HL-60 (cell line): ENCODE data around the gene MSI1.

Experiments used
- DNase-seq, 2 experiments: peaks; one replicate each; pipeline ENCODE4 v3.0.0-alpha.2; 2010 to 2020; ENCODE audit warnings: low read depth in 1 of 2, low spot score in 1 of 2
- H3K27ac ChIP-seq: fragments of 250-450 bp; sonication (Bioruptor Pico); replicated peaks from 2 replicates; pipeline ENCODE4 v1.5.1; 2020; ENCODE audit warnings: mild to moderate bottlenecking, moderate library complexity
- H3K27me3 ChIP-seq: fragments of 250-450 bp; sonication (Bioruptor Pico); 2 replicates; pipeline ENCODE4 v1.5.1; 2021; ENCODE audit warnings: mild to moderate bottlenecking, moderate library complexity; ENCODE audit not compliant: insufficient read depth, poor library complexity, severe bottlenecking
- H3K4me3 ChIP-seq: replicated peaks from 2 replicates; pipeline ENCODE4 v1.5.1; 2011; ENCODE audit warnings: mild to moderate bottlenecking, control low read depth, low read length; ENCODE audit not compliant: insufficient read depth
- GABPA ChIP-seq: IDR thresholded peaks from 2 replicates; pipeline ENCODE4 v1.6.1; 2012; ENCODE audit warnings: low read depth
- POLR2AphosphoS5 ChIP-seq: IDR thresholded peaks from 2 replicates; pipeline ENCODE4 v1.6.1; 2012; ENCODE audit warnings: low read depth
- SPI1 ChIP-seq: IDR thresholded peaks from 2 replicates; pipeline ENCODE4 v1.6.1; 2012; ENCODE audit warnings: low read depth, mild to moderate bottlenecking, borderline replicate concordance
- TF ChIP-seq, protein P1 (sequence below): IDR thresholded peaks from one replicate; pipeline ENCODE4 v1.5.1; 2011; ENCODE audit warnings: low read length, control low read depth, inconsistent platforms; ENCODE audit not compliant: insufficient read depth
- TF ChIP-seq, protein P2 (sequence below): IDR thresholded peaks from 2 replicates; pipeline ENCODE4 v1.6.1; 2012; ENCODE audit warnings: low read depth; ENCODE audit not compliant: insufficient replicate concordance

MSI1 gene

DNA sequence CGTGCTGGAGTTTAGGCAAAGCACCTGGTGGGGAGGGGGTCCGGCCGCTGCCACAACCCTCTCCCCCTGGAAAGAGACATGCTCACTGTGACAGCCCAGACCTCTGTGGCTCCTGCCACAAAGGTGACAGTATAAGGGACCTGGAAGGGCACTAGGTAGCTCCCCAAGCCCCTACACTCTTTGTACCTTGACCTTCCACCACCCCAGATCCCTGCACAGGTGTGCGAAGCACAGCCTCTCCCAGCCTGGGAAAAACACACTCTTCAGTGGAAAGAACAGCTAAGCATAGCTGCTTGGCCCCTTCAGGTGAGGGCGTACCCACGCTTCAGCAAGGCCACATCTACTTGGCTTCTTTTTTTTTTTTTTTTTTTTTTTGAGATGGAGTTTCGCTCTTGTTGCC is 36.4 kb downstream of the MSI1 start:
- no peak overlapping the region for H3K4me3 ChIP-seq
- H3K27me3 ChIP-seq: no peaks in the 10 kb centered on the region
- TF ChIP-seq, protein P1, sequence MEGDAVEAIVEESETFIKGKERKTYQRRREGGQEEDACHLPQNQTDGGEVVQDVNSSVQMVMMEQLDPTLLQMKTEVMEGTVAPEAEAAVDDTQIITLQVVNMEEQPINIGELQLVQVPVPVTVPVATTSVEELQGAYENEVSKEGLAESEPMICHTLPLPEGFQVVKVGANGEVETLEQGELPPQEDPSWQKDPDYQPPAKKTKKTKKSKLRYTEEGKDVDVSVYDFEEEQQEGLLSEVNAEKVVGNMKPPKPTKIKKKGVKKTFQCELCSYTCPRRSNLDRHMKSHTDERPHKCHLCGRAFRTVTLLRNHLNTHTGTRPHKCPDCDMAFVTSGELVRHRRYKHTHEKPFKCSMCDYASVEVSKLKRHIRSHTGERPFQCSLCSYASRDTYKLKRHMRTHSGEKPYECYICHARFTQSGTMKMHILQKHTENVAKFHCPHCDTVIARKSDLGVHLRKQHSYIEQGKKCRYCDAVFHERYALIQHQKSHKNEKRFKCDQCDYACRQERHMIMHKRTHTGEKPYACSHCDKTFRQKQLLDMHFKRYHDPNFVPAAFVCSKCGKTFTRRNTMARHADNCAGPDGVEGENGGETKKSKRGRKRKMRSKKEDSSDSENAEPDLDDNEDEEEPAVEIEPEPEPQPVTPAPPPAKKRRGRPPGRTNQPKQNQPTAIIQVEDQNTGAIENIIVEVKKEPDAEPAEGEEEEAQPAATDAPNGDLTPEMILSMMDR: no peak
- TF ChIP-seq, protein P2, sequence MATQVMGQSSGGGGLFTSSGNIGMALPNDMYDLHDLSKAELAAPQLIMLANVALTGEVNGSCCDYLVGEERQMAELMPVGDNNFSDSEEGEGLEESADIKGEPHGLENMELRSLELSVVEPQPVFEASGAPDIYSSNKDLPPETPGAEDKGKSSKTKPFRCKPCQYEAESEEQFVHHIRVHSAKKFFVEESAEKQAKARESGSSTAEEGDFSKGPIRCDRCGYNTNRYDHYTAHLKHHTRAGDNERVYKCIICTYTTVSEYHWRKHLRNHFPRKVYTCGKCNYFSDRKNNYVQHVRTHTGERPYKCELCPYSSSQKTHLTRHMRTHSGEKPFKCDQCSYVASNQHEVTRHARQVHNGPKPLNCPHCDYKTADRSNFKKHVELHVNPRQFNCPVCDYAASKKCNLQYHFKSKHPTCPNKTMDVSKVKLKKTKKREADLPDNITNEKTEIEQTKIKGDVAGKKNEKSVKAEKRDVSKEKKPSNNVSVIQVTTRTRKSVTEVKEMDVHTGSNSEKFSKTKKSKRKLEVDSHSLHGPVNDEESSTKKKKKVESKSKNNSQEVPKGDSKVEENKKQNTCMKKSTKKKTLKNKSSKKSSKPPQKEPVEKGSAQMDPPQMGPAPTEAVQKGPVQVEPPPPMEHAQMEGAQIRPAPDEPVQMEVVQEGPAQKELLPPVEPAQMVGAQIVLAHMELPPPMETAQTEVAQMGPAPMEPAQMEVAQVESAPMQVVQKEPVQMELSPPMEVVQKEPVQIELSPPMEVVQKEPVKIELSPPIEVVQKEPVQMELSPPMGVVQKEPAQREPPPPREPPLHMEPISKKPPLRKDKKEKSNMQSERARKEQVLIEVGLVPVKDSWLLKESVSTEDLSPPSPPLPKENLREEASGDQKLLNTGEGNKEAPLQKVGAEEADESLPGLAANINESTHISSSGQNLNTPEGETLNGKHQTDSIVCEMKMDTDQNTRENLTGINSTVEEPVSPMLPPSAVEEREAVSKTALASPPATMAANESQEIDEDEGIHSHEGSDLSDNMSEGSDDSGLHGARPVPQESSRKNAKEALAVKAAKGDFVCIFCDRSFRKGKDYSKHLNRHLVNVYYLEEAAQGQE: no peak
- TF ChIP-seq GABPA: no peak
- TF ChIP-seq POLR2AphosphoS5: no peak
- no peak for TF ChIP-seq SPI1
- no peak overlapping the region for H3K27ac ChIP-seq
- no peak for DNase-seq

DNA sequence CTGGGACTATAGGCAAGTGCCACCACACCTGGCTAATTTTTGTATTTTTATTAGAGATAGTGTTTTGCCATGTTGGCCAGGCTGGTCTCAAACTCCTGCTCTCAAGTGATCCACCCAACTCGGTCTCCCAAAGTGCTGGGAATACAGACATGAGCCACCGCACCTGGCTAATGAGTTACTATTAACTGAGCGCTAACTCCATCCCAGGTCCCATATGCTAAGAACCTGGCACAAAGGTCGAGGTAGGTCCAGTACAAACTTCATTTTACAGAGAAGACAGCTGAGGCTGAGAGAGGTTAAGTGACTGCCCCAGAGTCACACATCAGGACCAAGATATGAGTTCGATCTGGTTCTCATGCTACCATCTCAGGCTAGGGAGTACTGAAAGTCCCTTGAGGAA is 36.9 kb downstream of the MSI1 start:
- Histone ChIP-seq H3K4me3 (no peak overlapping the region), H3K27me3 (no peaks in the 10 kb centered on the region), H3K27ac (no peak overlapping the region)
- no peak for TF ChIP-seq GABPA
- DNase-seq: no peak

DNA sequence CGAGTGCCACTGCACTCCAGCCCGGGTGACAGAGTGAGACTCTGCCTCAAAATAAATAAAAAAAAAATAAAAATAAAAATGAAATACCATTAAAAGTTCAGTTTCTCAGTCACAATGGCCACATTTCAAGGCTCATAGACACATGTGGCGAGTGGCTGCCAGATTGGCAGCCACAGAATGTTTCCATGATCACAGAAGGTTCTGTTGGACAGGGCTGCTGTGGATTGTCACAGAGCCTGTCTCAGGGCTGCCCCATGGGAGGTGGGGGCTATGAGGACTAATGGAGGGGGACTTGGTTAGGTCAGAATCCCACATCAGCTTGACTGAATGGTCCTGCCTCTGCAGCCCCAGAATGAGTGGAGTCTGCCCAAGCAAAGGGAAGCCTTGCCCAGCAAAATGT is 37.6 kb downstream of the MSI1 start:
- DNase-seq: no peak

DNA sequence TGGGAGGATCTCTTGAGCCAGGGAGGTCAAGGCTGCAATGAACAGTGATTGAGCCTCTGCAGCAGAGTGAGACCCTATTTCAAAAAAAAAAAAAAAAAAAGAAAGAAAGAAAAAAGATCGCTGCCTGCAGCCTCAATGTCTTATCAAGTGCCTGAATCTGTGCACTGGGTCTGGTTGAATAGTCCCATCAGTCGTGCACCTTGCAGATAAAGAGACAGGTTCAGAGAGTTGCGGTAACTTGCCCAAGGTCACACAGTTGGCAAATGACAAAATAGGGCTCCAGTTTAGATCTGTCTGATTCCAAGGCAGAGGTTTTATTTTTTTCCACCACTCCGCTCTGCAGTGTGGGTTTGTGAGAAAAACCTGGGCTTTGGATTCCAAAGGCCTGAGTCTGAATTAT is 40.7 kb downstream of the MSI1 start:
- TF ChIP-seq POLR2AphosphoS5: no peak
- TF ChIP-seq GABPA: no peak
- TF ChIP-seq, protein P2: no peak
- TF ChIP-seq SPI1: no peak
- TF ChIP-seq, protein P1: no peak
- no peak for DNase-seq
- no peaks in the 10 kb centered on the region for H3K27me3 ChIP-seq
- no peak overlapping the region for H3K4me3 ChIP-seq
- H3K27ac ChIP-seq: no peak overlapping the region

More for the DNA sequence above, 37.6 kb downstream of the MSI1 start:
- Histone ChIP-seq H3K27ac (no peak overlapping the region), H3K27me3 (no peaks in the 10 kb centered on the region), H3K4me3 (no peak overlapping the region)
- TF ChIP-seq, protein P1: no peak
- TF ChIP-seq, protein P2: no peak
- no peak for TF ChIP-seq SPI1
- no peak for TF ChIP-seq POLR2AphosphoS5
- no peak for TF ChIP-seq GABPA
